HG02852 (cell line): ENCODE results near the gene NACC2.
"Not testable (repeated sequence)": the region's sequence is repeated elsewhere in the genome, so short reads cannot be mapped to it uniquely, and the experiment has no call there.

Source experiments
- ATAC-seq: cut with Tn5 transposase; IDR thresholded peaks from one replicate; pipeline ENCODE4 v1.9.1; 2021; ENCODE audit warnings: mild to moderate bottlenecking, moderate library complexity; ENCODE audit not compliant: unreplicated experiment

The NACC2 gene

DNA sequence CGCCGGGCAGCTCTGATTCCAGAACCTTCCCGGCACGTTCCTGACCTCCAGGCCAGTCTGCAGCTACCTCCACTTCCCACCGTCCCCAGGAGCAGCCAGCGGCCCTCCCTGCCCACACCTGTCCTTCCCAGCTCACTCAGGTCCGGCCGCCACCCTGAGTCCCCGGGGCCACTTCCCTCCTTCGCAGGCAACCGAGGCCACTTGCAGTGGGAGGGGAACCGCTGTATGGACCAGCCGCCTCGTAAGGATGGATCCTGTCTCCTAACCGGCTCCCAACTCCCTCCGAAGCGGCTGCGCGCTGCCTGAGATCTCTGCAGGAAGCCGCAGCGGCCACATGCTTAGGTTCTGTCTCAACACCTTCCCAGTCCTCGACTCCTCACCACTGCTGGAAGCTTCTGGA, 16.1 kb upstream of the NACC2 start:
- ATAC-seq, result no peak

DNA sequence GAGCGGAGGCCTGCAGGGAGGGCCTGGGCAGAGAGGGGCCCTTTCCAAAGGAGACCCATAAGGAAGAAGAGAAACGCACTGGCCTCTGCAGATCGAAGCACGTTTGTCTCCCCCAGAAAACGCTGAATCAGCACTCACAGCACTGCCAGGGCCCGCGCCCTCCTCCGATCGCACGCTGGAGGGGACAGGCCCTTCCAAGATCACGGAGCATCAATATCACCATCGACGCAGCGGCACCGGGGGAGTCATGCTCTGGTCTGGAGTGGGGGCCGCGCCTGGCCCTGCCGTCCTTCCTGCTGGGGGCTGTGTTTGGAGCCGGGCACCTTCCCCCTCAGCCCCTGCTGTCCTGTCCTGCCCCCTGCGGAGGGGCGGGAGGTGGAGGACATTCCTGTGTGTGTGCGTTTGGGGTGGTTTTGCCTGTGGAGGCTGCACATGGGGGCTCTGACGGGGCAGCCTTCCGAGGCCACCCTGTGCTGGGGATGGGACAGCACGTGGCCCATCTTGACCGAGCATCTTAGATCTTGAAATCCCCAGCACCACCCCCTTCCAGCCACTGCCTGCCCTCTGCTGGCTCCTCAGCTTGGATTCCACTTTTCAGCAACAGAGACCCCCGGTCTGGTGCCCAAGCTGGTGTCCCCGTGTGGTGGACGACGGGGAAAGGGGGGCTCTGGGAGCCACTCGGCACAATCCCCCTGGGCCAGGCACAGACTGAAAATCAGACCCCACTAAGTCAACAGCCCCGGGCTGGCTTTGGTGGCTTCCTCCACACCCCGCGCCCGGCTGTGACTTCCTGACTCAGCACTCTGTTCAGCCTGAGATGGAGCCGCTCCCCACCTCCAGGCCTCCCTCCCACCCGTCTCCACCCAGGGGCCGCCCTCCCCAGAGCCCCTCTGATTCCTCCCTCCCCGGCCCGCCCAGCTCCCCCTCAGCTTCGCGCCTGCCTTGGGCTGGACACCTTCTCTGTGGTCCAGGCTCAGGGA, 15.3 kb upstream of the NACC2 start:
- ATAC-seq, result no peak

DNA sequence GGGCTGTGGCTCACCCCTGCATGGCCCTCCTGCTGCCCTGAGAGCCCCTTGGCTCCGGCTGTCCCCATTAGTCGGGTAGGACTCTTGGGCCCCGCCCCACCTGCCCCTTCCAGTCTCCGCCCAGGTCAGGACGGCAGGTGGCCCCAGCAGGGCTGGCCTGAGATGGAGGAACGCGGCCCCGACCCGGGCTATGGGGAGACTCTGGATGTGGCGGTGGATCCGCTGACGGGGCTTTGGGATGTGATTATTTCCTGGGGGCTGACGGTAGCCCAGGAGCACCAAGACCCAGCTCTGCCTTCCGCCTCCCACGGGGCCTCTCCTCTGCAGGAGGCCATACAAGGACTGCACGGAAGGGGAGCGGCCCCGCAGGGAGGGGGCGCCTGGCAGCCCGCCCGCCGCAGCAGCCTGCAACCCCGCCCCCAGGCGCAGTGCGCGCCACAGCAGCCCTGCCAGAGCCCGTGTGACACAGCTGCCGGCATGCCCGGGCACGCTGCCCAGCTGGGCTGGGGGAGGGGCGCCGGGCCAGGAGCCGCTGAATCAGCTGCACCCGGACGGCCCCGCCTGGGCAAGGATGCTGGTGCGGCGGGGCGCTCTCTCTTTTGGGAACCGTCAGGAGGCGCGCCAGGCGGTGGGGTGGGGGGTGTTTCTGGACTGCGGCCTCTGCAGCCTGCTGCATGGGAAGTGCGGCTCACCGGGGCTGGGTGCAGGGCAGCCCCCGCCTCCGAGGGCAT, 14.4 kb upstream of the NACC2 start:
- ATAC-seq, result peak; percentile 74

DNA sequence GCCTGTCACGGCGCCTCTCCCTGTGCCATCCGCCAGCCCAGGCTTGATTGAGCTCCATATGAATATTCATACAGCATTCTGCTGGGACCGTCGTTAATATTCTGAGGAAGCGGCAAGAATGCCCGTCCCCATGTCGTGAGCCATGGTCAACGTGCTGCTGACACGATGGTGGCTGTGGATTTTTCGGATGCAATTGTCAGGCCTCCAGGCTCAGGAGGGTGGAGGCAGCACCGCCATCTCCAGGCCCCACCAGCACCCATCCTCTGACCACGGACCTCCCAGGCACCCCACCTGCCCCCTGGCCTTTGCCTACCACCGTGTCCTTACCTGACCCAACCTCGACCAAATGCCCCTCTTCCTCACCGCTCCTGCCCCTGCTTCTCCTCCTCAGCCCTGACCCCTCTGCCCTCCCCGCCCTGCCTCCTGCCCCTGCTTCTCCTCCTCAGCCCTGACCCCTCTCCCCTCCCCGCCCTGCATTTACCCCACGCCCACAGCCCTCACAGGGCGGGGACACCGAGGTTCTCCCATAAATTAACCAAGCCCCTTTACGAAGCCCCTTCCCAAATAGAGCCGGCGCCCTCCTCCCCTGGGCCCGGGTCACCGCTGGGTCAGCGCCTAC, 13.7 kb upstream of the NACC2 start:
- ATAC-seq, result no peak

DNA sequence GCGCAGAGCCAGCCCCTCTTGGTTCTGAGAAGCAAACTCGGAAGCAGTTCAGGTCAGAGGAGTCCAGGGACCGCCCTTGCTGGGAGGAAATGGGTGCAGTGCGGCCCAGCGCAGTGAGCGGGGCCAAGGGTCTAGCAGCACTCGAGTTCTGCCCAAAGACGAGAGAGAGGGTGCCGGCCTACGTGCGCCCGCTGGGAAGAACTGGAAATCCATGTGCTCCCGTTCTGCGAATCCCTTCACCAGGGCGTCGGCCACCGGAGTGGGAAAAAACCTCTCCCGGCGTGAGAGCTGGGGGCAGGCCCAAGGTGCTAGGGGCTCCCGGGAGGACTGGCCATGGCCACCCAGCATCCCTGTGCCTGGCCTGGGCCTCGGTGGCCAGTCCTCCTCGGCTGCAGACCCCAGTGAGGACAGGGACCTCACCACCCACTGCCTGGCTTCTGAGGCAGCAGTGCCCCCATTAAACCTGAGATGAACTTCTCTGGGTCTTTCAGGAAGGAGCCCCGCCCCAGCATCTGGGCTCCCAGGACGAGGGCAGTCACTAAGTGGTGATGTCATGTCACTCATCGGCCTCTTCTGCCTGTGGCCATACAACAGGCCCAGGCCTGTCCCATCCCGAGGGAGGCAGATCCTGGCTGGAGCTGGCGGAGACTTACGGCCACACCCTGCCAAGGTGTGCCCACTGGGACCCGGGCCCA, 13.0 kb upstream of the NACC2 start:
- ATAC-seq, result no peak

DNA sequence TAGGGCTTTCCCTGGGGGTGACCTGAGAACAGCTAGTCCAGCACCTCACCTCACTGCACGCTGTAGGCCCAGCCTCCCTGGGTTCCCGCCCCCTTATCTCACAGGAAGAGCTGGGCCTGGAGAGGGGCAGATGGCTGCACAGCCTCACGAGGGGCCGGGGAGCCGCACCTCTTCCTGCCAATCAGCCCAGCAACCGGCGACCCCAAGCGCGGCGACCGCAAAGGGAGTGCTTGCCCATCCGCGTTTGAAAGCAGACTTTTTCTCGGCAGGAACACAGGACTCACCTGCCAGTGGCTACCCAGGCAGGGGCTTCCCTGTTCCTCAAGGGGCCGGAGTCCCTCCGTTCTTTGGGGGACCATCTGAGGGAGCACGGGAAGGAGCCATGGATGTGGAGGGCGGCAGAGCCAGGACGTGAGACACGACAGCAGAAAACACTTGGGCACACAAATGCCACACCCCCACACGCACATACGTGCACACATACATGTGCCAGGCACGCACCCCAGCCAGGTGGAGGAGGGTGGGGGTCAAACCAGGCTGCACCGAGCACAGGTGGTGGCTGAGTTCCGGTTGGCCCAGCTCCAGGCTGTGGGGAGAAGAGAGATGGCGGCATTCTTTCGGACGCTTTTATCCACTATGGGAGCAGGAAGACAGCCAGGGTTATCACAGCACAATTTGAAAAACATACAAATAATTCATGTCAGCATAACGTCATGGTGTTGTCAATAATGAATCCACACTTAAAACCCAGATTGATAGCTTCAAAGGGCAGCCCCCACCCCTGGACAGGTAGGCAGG, 12.3 kb upstream of the NACC2 start:
- no peak for ATAC-seq

DNA sequence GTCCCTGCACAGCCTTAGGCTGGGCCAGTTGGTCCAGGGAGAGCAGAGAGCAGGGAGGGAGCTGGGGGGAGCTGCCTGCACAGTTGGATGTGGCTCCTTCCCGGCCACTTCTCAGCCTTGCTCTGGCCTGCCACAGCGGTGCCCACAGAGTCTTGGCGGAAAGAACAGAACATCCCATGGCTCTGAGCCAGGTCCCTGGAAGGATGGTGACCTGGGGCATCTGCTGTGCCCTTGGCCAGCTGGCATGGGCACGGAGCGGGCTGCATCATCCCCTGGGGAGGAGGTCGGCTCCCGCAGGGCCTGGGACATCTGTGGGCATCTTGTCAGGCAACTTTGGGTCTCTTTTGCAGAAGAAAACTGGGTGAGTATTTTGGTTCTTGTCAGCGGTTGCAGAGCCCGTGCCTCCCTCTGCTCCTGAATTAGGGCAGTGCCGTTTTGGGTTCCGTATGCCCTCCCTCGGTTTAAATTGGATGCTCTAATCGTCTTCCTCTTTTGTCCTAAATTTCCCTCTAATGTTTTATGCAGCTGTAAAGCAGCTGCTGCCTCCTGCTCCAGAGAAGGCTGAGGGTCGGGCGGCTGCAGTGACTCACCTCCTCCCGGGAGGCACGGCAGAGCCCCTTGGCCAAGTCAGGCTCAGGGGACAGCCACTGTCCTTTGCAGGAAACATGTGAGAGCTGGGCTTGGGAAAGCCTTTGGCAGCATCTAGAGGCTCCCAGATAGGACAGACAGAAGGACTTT, 10.5 kb upstream of the NACC2 start:
- ATAC-seq, result no peak

DNA sequence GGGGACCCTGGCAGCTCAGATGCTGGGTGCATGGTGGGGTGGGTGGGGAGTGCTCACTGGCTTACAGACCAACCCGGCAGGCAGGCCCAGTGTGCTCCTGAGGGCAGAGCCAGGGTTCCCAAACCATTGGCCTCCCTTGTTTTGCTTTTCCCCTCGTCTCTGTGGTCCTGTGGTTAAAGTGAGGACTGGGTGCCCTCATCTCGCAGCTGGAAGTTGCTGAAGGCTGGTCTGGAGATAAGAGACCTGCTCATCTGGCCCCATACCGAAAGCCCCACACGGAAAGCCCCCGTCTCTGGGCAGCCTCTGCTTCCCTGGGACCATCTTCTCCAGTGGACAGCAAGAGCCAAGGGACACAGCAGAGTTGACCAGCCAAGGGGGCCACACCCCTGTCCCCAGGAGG, 9.8 kb upstream of the NACC2 start:
- ATAC-seq, result no peak

DNA sequence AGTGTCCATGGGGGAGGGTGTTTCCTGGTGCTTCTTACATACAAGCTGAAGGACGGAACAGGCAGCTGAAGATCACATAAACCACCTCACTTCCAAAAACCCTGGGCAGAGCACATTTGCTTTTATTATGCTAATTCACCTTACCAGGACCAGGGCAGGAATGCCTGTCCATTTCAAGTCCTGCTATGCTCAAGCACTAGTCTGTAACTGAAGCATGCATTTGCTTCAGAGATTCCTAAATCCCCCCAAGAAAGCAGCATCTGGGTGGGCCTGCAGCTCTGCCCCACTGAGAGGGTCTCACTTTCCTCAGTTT, 9.4 kb upstream of the NACC2 start:
- no peak for ATAC-seq

DNA sequence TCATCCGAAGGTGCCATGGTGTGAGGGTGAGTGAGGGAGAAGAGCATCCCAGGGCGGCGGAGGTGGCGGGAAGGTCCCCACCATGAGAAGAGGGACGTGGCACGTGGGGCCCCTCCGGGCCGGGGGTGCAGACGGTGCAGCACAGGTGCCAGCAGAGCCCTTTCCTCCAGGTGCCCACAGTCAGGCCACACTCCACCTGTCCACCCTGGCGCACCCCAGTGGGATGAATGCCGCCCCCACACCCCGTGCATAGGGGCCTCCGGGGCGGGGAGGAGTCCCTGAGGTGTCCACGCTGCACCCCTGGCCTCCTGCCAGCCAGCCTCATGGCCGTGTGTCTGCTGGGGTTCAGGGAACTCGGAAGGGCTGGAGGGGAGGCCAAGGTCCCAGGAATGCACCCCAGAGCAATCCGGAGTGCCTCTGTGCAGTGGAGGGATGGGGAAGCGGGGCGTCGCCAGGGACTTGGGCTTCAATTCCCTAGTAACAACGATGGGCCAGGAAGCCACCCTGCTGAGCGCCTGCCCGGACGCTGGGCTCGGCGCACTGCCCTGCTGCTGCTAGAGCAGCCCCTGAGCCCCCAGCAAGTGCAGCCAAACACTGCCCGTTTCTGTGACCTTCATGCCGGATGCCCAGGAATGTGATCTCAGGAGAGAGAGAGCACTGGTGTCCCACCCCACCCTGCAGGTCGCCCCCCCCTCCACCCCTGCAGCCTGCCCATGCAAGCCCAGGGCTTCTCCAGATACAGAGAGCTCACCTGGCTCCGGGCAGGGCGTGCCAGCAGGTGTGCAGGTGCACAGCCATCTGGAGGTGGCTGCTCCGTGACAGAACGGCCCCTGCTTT, 8.8 kb upstream of the NACC2 start:
- ATAC-seq, result no peak

DNA sequence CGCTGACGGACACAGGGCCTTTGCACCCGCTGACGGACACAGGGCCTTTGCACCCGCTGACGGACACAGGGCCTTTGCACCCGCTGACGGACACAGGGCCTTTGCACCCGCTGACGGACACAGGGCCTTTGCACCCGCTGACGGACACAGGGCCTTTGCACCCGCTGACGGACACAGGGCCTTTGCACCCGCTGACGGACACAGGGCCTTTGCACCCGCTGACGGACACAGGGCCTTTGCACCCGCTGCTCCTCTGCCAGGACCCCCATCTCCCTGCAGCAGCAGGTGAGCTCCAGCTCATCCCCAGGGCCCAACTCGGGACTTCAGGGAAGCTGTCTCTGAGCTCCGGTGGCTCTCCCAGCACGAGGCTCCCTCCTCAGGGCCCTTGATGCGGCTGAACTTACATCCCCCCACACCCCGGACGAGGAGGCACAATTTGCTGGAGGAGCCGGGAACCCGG, 6.6 kb upstream of the NACC2 start:
- ATAC-seq, result not testable (repeated sequence)

DNA sequence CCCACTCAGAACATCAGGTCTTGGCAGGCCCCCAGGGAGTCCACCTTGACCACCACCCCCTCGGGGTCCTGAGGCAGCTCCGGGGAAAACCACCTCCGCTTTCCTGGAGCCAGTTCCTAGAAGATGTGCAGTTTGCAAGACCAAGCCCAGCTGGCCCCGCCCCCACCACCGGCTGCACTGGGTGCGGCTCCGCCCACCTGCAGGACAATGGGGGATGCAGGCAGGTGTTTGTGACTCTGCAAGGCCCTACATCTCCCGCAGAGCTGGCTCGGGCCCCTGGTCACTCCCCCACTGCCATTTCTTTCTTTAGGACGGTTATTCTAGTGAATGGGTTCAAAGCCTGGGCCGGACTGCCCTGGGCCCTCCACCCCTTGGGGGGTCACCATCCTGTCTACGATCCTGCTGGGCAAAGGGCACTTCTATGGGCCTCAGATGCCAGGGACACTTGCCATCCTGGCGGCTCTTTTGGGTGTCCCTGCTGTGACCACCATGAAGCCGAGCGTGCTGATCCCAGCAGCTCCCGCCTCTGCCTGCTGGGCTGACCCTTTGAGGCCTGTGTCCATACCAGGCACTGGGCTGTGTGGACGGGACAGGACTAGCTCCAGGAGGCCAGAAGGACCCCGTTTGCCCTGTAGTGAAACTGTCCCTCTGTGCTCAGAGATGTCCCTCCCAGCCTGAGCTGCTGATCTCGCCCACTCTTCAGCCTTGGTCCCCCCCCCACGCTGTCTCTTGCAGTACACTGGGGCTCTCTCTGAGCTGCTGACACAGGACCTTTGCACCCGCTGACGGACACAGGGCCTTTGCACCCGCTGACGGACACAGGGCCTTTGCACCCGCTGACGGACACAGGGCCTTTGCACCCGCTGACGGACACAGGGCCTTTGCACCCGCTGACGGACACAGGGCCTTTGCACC, 5.9 kb upstream of the NACC2 start:
- no peak for ATAC-seq

DNA sequence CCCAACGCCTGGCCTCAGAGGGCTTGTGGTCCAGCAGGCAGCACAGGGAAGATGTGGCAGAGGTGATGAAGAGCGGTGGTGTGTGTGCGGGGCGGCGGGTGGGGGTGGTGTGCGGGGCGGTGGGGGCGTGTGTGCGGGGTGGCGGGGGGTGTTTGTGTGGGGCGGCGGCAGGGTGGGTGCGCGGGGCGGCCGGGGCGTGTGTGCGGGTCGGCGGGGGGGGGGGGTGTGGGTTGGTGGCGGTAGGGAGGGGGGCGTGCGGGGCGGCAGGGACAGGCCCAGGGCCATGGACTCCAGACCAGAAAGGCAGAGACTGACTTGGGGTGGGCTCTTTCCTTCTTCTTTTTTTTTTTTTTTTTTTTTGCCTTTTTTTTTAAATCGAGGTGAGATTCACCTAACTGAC, 4.5 kb upstream of the NACC2 start:
- no peak for ATAC-seq

DNA sequence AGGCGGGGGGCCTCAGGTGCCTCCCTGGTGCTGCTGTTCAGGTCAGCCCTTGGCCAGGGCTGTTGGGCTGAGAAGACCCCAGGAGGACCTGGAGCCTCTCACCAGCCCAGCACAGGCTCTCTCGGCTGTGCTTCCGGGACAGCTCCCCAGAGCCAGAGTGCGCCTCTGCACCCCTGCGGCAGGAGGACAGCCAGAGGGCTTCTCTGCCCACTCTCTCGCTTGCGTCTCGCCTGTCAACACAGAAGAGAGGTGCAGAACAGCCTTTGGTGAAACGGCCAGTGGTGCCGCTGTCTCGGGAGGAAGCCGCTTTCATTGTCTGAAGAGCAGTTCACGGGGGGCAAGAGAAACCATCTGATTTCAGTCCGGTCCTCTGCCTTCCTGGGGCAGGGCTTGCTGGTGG, 3.8 kb upstream of the NACC2 start:
- no peak for ATAC-seq

DNA sequence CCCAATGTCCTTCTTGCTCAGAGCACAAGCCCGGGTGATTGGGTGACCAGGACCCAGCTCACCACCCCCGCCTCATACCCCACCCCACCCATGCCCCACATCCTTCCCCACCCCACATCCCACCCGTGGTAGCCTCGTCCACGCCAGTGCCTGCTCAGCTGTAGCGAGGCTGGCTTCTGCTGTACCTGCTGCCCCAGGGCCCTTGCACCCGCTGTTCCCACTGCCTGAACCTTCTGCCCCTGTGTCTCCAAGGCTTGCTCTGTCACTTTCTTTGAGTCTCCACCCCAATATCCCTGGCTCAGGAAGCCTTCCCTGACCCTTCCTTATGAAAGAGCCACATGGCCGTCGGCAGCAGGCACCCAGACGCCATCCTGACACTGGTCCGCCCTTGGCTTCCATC, 3.1 kb upstream of the NACC2 start:
- no peak for ATAC-seq

DNA sequence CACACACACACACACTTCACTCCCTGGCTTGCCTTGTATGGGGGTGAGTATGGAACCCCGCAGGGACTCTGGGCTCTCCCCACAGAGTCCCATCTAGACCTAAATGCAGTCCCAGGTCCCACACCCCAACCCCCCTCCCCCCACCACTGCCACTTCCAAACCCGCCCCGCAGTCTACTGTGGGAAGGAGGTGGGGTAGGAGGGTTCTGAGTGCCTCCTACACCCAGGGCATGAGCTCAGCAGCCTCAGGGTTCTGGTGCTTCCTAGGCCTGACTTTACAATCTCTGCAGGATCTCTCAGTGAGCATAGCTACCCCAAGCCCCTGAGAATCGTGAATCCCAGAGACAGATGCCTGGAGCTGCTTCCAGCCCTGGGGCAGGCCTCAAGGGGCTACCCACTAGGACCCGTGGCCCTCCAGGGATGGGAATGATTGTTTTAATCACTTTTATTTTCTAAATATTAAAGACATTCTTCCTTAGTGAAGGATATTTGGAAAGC, 1.5 kb upstream of the NACC2 start:
- ATAC-seq, result no peak

DNA sequence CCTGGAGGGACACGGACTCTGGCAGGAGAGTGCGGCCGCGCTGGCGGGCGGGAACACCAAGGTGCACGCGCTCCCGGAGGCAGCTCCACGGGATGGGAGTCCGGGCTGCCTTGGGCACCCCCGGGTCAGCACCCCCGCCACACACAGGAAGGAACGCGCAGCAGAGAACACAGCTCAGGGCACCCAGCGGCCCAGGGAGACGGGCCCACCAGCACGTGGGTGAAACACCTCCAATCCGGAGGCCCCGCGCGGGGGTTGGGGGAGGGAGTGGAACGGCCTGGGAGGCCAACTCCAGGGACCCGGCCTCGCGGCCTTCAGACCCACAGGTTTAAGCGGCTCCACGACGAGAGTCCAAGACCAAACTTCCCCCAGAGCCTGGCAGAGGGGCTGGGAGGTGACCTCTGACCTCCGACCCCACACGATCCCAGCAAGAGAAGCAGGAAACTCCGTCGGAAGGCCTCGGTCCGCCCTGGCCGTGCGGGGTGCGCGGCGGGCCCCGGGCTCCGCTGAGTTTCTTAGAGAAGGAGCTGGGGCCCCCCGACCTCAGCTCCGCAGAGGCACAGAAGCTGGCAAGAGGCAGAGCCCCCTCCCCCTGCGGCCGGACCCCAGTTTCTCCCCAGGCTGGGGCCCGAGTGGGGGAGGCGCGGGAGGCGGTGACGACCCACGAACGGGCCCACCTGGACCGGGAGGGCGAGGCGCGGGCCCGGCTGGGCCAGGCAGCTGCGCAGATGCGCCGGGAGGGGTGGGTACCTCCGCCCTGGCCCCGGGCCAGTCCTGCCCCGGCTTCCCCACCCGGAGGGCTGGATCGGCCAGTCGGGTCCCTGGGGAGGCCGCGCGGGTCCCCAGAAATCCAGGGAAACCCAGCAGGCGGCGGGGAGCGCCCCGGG, 851 bp downstream of the NACC2 start:
- no peak for ATAC-seq
